LoVo (cell line): ENCODE results near the gene SNRK.

Source experiments
- DNase-seq: peaks from one replicate; pipeline ENCODE4 v3.0.0-alpha.2; 2016; ENCODE audit warnings: low spot score

The SNRK gene

GRCh38 chr3:43372007-43372740, 85.8 kb downstream of the SNRK start:
- no peak for DNase-seq

GRCh38 chr3:43372809-43373559, 86.6 kb downstream of the SNRK start:
- no peak for DNase-seq

DNA sequence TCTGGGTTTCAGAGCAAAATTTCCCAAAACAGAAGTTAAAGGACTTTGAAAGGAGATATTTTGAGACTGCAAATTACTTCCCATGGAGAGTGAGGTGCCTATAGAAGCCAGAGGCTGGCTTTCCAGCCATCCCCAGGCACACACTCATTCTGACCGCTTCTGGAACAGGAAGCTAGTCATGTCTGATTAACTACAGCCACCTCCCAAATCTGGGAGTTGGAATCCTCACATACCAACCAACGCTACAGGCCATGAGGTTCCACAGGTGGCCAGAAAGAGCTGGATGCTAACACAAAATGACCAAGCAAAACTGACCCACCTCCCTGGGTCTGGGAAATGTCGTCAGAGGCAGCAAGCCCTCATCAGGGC, 87.2 kb downstream of the SNRK start:
- no peak for DNase-seq

DNA sequence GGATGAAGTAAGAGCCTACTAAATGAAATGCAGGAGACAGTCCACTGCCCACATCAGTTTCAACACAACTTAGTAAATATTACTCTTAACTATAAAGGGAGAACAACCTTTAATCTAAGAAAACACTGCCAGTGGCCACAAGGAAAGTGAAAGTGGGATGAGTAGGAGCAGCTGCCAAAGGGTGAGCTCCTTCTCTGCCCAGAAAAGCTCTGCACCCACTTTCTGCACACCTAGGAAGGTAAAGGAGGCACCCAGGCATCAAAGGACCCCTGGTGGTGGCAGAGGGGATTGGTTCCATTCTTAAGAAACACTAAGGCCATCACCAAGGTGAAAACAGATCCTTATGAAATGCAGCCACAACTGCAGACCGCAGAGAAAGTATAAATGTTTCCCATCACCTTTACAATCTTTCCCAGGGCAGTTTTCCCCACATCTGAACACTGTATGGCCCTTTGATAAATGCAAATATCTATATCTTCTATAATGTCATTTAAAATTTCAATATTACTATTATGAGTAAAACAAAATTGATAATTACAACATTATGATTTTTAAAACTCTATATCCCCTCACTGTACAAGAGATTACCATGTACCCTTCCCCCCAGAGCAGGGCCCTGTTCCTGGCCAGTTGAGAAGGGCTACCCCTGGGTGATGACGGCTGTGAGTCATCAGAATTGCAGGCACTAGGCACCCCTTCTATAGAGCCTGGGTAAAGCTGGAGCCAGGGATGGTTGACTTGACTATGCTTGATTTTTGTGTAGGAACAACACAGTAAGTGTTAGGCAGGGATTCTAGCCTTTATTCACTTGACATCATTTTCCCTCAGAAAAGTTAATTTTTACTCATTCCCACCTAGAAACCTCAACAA, 92.0 kb downstream of the SNRK start:
- peak; percentile 37 for DNase-seq

DNA sequence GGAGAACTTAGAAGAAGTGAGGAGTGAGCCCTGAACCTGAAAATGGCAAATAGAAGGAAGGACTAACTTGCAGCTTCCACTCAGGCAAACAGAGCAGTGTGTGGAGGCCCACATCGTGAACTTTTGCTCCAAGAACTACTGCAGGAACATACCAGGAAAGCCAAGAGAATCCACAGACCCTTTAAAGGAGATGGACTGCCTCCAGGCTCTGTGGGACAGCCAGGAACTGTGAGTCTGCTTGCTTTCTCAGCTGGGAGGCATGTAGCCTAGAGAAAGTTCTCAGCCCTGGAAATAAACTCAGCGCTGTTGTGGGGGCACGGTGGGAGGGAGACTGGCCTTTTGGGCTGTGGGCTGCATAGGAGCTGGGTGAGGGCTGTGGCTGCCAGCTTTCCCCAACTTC, 93.0 kb downstream of the SNRK start:
- DNase-seq: no peak

GRCh38 chr3:43388175-43388574, 101.8 kb downstream of the SNRK start:
- no peak for DNase-seq

- DNase-seq: no peak
Measured at GRCh38 chr3:43388915-43389314, 102.6 kb downstream of the SNRK start.

DNA sequence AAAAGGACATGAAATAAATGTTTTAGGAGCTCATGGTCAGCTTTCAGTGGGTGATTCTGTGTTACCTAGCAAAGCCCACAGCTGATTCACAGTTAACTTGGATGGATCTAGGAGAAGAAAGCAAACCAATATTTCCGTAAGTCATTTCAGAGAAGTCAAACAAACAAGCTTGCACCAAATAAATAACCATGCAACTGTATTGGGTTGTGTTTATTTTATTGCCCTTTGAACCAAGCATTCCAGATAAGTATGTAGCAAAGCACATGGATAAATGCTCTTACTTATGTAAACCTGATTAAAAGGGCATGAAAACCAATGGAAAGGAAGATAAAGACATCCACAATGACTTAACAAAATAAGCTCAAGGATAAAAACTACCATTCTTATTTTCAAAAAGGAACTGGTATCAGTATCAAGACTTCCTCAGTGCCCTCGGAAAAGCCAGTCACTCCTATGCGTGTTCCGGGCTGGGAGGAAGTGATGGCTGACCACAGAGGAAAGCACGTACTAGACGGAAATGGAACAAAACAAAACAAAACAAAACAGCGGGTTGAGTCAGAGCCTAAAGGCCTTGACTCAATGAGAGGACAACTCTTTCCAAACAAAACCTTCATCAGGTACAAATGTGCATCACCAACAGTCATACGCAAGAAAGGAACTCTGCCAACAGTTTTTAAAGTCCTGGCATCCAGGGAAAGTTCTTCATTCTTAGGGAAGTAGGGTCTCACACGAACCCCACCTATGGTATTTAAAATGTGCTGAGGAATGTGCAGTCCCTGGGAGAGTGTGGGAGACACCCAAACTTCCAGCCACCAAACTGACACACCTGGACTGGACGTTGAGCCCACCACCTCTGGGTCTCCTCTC, 103.3 kb downstream of the SNRK start:
- DNase-seq: no peak

DNA sequence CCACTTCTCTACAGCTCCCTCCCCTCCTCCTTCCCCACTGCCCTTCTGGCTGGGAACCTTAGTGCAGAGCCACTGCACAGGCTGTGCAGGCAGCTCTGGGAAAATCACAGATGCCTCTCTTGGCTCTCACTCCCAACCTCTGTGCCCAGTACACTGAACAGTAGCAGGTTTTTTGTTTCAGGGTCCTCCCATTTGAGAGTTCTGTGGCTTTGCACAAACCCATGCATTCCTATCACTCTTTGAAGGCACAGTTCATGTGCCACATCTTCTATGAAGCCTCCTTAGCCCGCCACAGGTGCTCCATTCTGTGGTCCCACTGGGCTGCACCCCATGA, 103.9 kb downstream of the SNRK start:
- no peak for DNase-seq

DNA sequence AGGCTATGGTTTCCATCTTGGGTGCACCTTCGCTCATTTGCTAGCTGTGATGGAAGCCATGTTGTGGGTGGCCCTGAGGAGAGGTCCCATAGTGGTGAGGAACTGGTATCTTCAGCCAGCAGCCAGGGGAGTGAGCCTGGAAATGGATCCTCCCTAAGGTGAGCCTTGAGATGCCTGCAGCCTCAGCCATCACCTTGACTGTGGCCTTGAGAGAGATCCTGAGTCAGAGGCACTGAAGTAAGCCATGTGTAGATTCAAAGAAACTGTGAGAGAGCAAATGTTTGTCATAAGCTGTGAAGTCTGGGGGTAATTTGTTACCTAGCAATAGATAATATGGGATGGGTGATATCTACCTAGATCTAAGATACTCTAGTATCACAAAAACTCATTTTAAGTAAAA, 105.3 kb downstream of the SNRK start:
- no peak for DNase-seq

- no peak for DNase-seq
Measured at GRCh38 chr3:43394041-43394554, 107.8 kb downstream of the SNRK start.

- no peak for DNase-seq
Measured at GRCh38 chr3:43399034-43399433, 112.7 kb downstream of the SNRK start.

- DNase-seq: no peak
Measured at GRCh38 chr3:43400167-43400566, 113.8 kb downstream of the SNRK start.
